Measurements from ENCODE around the gene SPECC1. TPM values are rescaled to one million over a fixed set of nuclear protein-coding genes. Genes with fewer than 3 reads are reported as not detected.
"Not testable (repeated sequence)": the region's sequence is repeated elsewhere in the genome, so short reads cannot be mapped to it uniquely, and the experiment has no call there.

Gene SPECC1
- total RNA-seq, 1 donor from 2014 or later, result 65.7 TPM

GRCh38 chr17:20232611-20233010 lies 223.5 kb downstream of the SPECC1 start:
- DNase-seq (ENCODE audit: low spot score), result no peak
- peaks cover 9% of the 10 kb centered on the region for H3K36me3 Mint-ChIP-seq (ENCODE audit: low read depth, unreplicated experiment)
- no peaks in the 10 kb centered on the region for H3K9me3 Mint-ChIP-seq (ENCODE audit: unreplicated experiment)
- no peaks in the 10 kb centered on the region for H3K4me1 Mint-ChIP-seq (ENCODE audit: unreplicated experiment)
- TF ChIP-seq CTCF (IDR thresholded peaks at IDR 0.05; ENCODE audit: unreplicated experiment), result no peak
- H3K27ac Mint-ChIP-seq (ENCODE audit: unreplicated experiment), result no peak overlapping the region
- H3K27me3 Mint-ChIP-seq (ENCODE audit: unreplicated experiment), result peaks cover 1% of the 10 kb centered on the region
- no peak overlapping the region for H3K4me3 Mint-ChIP-seq (ENCODE audit: unreplicated experiment)

- no peaks in the 10 kb centered on the region for H3K4me1 Mint-ChIP-seq (ENCODE audit: unreplicated experiment)
- peaks cover 1% of the 10 kb centered on the region for H3K27me3 Mint-ChIP-seq (ENCODE audit: unreplicated experiment)
- DNase-seq (ENCODE audit: low spot score), result no peak
- H3K27ac Mint-ChIP-seq (ENCODE audit: unreplicated experiment), result no peak overlapping the region
- H3K4me3 Mint-ChIP-seq (ENCODE audit: unreplicated experiment), result no peak overlapping the region
- no peaks in the 10 kb centered on the region for H3K9me3 Mint-ChIP-seq (ENCODE audit: unreplicated experiment)
- no peak for TF ChIP-seq CTCF (IDR thresholded peaks at IDR 0.05; ENCODE audit: unreplicated experiment)
- H3K36me3 Mint-ChIP-seq (ENCODE audit: low read depth, unreplicated experiment), result peaks cover 9% of the 10 kb centered on the region
Measured at GRCh38 chr17:20234276-20234675, 225.1 kb downstream of the SPECC1 start.

GRCh38 chr17:20235747-20236146 lies 226.6 kb downstream of the SPECC1 start:
- peaks cover 9% of the 10 kb centered on the region for H3K36me3 Mint-ChIP-seq (ENCODE audit: low read depth, unreplicated experiment)
- H3K4me3 Mint-ChIP-seq (ENCODE audit: unreplicated experiment), result no peak overlapping the region
- H3K4me1 Mint-ChIP-seq (ENCODE audit: unreplicated experiment), result no peaks in the 10 kb centered on the region
- TF ChIP-seq CTCF (IDR thresholded peaks at IDR 0.05; ENCODE audit: unreplicated experiment), result no peak
- H3K27ac Mint-ChIP-seq (ENCODE audit: unreplicated experiment), result no peak overlapping the region
- no peaks in the 10 kb centered on the region for H3K9me3 Mint-ChIP-seq (ENCODE audit: unreplicated experiment)
- no peak for DNase-seq (ENCODE audit: low spot score)
- peaks cover 1% of the 10 kb centered on the region for H3K27me3 Mint-ChIP-seq (ENCODE audit: unreplicated experiment)

- Mint-ChIP-seq H3K27me3 (ENCODE audit: unreplicated experiment) (peaks cover 1% of the 10 kb centered on the region), H3K36me3 (ENCODE audit: low read depth, unreplicated experiment) (peaks cover 9% of the 10 kb centered on the region), H3K4me3 (ENCODE audit: unreplicated experiment) (no peak overlapping the region), H3K27ac (ENCODE audit: unreplicated experiment) (no peak overlapping the region), H3K9me3 (ENCODE audit: unreplicated experiment) (no peaks in the 10 kb centered on the region), H3K4me1 (ENCODE audit: unreplicated experiment) (no peaks in the 10 kb centered on the region)
- no peak for TF ChIP-seq CTCF (IDR thresholded peaks at IDR 0.05; ENCODE audit: unreplicated experiment)
- DNase-seq (ENCODE audit: low spot score), result no peak
Measured at GRCh38 chr17:20236578-20237227, 227.5 kb downstream of the SPECC1 start.

- H3K9me3 Mint-ChIP-seq (ENCODE audit: unreplicated experiment); H3K27ac Mint-ChIP-seq (ENCODE audit: unreplicated experiment): not testable (repeated sequence)
Measured at GRCh38 chr17:20239776-20240175, 230.6 kb downstream of the SPECC1 start.

More at GRCh38 chr17:20239776-20240175, 230.6 kb downstream of the SPECC1 start:
- DNase-seq (ENCODE audit: low spot score); H3K36me3 Mint-ChIP-seq (ENCODE audit: low read depth, unreplicated experiment); H3K4me1 Mint-ChIP-seq (ENCODE audit: unreplicated experiment); H3K27me3 Mint-ChIP-seq (ENCODE audit: unreplicated experiment); H3K4me3 Mint-ChIP-seq (ENCODE audit: unreplicated experiment): not testable (repeated sequence)

Measured in endothelial cell (in vitro differentiated cells).